Sigmoid colon (tissue), 7 donors: ENCODE data around the gene PARP9. TPM values are rescaled to one million over a fixed set of nuclear protein-coding genes. Genes with fewer than 3 reads are reported as not detected.

Experiments
- DNase-seq: peaks from one replicate; pipeline ENCODE4 v3.0.0-alpha.2; 2019
- H3K27ac ChIP-seq, 4 donors: fragments of 200-600 bp; sonication (generic); one replicate each; pipeline ENCODE4 v1.5.1; 2016 to 2019; ENCODE audit warnings: mild to moderate bottlenecking in 1 of 4
- H3K27me3 ChIP-seq, 3 donors: fragments of 200-600 bp; sonication (generic); one replicate each; pipeline ENCODE4 v1.5.1; 2019; ENCODE audit warnings: mild to moderate bottlenecking in 1 of 3
- H3K36me3 ChIP-seq, 4 donors: fragments of 200-600 bp; sonication (generic); one replicate each; pipeline ENCODE4 v1.5.1; 2016 to 2019
- H3K4me1 ChIP-seq, 4 donors: fragments of 200-600 bp; sonication (generic); one replicate each; pipeline ENCODE4 v1.5.1; 2017 to 2019
- H3K4me3 ChIP-seq, 4 donors: fragments of 200-600 bp; sonication (generic); one replicate each; pipeline ENCODE4 v1.5.1; 2017 to 2019; ENCODE audit warnings: mild to moderate bottlenecking in 2 of 4, moderate library complexity in 1 of 4
- H3K9me3 ChIP-seq, 4 donors: fragments of 200-600 bp in 3 of 4; sonication (generic) in 3 of 4; one replicate each; pipeline versions ENCODE4 v1.5.1 to v1.6.1; 2013 to 2019
- EP300 ChIP-seq, 4 donors: sonication (generic); formaldehyde crosslinking; IDR thresholded peaks; one replicate each; pipeline ENCODE4 v1.6.1; 2017; ENCODE audit warnings: antibody characterized with exemption in 4 of 4
- POLR2A ChIP-seq, 2 donors: fragments of 450-650 bp; IDR thresholded peaks; one replicate each; pipeline ENCODE4 v1.6.1; 2016; ENCODE audit warnings: antibody characterized with exemption in 2 of 2, mild to moderate bottlenecking in 2 of 2, moderate library complexity in 2 of 2
- POLR2AphosphoS5 ChIP-seq, 4 donors: sonication (generic); formaldehyde crosslinking; IDR thresholded peaks; one replicate each; pipeline ENCODE4 v1.6.1; 2017; ENCODE audit warnings: antibody characterized with exemption in 4 of 4
- WGBS, 2 donors: extraction: QIAGEN DNeasy Blood & Tissue Kit; methylation state at CpG; one replicate each; pipeline ENCODE4 v1.1.7; 2013; 5-methylcytosine and 5-hydroxymethylcytosine counted together
- intact Hi-C: fragments of 100-400 bp; cut with DNase I; formaldehyde crosslinking; loops from one replicate; pipeline ENCODE4 v1.15.1; 2023
- polyA plus RNA-seq, 3 donors: library from polyadenylated mRNA; stranded (reverse); fragments of 200-250 nt; gene quantifications; one replicate each; pipeline ENCODE4 v1.2.3, GENCODE V29; 2013
- total RNA-seq, 4 donors: library from RNA; depleted of rRNA; stranded (reverse); fragments of >200 nt; gene quantifications; one replicate each; pipeline ENCODE4 v1.1.0, GENCODE V29; 2016
- TF ChIP-seq, protein P1 (sequence below), 4 experiments: fragments of 450-650 bp in 3 of 4; fragments of 200-600 bp in 1 of 4; IDR thresholded peaks; one replicate each; pipeline ENCODE4 v1.5.1; 2016 to 2019; ENCODE audit warnings: antibody characterized with exemption in 4 of 4, mild to moderate bottlenecking in 3 of 4, moderate library complexity in 2 of 4
- donor health status: healthy with polysubstance abuse.
- donor health status: Bipolar disorder and iron deficiency.
- donor health status: healthy.

PARP9 gene
- total and polyA plus RNA-seq, 7 donors, result 20.4 to 48.4 (median 29.6) TPM

DNA sequence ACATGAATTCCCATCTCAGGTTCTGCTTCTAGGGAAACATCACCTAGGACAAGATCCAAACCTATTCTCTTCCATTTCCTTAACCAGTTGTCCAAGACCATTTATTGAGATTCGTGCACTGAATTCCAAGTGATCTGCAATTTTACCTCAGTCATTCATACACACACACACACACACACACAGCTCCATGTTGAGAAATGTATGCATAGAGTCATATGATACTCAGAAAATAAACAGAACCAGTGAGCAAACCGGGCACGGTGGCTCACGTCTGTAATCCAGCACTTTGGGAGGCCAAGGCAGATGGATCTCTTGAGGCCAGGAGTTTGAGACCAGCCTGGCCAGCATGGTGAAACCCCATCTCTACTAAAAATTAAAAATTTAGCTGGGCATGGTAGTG is 43.2 kb downstream of the PARP9 start:
- Histone ChIP-seq H3K27me3 (no peaks in the 10 kb centered on the region), H3K4me1 (no peaks in the 10 kb centered on the region), H3K36me3 (no peaks in the 10 kb centered on the region), H3K9me3 (no peaks in the 10 kb centered on the region), H3K4me3 (no peak overlapping the region), H3K27ac (no peak overlapping the region)
- TF ChIP-seq EP300 (IDR thresholded peaks at IDR 0.05) (no peak), POLR2AphosphoS5 (IDR thresholded peaks at IDR 0.05) (no peak), POLR2A (IDR thresholded peaks at IDR 0.05) (no peak)
- no peak for DNase-seq
- 88 to 92% methylated on average over 4 of the region's 4 CpGs for WGBS, 2 donors
- intact Hi-C loops, result no loop called here

DNA sequence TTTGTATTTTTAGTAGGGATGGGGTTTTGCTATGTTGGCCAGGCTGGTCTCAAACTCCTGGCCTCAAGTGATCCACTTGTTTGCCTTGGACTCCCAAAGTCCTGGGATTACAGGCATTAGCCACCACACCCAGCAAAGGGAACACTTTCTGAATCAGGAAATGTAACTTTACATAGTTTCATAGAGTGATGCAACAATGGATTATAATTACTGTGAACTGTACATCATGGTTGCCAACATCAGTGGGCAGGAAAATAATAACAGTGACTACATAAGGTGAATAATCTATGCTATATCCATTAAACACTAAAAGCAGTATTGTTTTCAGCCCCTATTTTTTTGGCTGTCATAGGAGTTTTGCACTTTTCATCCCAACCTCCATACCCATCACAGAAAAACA is 44.4 kb downstream of the PARP9 start:
- intact Hi-C loops, result loop anchor here (10.0 kb wide), 1 partner anchor 105 kb away; the partner anchor contains the start of gene WDR5B
- TF ChIP-seq EP300 (IDR thresholded peaks at IDR 0.05) (no peak), POLR2A (IDR thresholded peaks at IDR 0.05) (no peak), POLR2AphosphoS5 (IDR thresholded peaks at IDR 0.05) (no peak)
- TF ChIP-seq, protein P1, sequence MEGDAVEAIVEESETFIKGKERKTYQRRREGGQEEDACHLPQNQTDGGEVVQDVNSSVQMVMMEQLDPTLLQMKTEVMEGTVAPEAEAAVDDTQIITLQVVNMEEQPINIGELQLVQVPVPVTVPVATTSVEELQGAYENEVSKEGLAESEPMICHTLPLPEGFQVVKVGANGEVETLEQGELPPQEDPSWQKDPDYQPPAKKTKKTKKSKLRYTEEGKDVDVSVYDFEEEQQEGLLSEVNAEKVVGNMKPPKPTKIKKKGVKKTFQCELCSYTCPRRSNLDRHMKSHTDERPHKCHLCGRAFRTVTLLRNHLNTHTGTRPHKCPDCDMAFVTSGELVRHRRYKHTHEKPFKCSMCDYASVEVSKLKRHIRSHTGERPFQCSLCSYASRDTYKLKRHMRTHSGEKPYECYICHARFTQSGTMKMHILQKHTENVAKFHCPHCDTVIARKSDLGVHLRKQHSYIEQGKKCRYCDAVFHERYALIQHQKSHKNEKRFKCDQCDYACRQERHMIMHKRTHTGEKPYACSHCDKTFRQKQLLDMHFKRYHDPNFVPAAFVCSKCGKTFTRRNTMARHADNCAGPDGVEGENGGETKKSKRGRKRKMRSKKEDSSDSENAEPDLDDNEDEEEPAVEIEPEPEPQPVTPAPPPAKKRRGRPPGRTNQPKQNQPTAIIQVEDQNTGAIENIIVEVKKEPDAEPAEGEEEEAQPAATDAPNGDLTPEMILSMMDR (IDR thresholded peaks at IDR 0.05), result no peak
- Histone ChIP-seq H3K36me3 (no peaks in the 10 kb centered on the region), H3K27ac (no peak overlapping the region), H3K9me3 (no peaks in the 10 kb centered on the region), H3K4me1 (peaks cover 0 to 5% (median 2%) of the 10 kb centered on the region in 4 donors), H3K27me3 (no peaks in the 10 kb centered on the region), H3K4me3 (no peak overlapping the region)
- DNase-seq, result no peak

DNA sequence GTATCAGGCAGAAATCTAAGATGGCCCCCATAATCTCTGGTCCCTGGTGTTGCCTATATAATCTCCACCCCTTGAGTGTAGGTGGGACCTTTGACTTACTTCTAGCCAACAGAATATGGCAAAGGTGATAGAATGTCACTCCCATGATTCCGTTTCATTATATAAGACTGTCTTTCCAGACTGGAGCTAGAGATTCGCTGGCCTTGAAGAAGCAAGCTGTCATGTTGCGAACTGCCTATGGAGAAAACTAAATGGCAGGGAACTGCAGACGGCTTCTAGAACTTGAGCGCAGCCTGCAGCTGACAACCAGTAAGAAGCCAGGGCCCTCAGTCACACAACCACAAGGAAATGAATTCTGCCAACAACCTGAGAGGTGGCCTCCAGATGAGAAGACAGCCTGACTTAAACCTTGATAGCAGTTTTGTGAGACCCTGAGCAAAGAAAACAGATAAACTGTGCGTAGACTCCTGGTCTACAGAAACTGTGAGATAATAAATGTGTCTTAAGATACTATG is 47.2 kb downstream of the PARP9 start:
- Histone ChIP-seq H3K4me3 (no peak overlapping the region), H3K9me3 (no peaks in the 10 kb centered on the region), H3K36me3 (no peaks in the 10 kb centered on the region), H3K4me1 (peaks cover 0 to 24% (median 21%) of the 10 kb centered on the region in 4 donors), H3K27me3 (no peaks in the 10 kb centered on the region), H3K27ac (no peak overlapping the region)
- intact Hi-C loops, result loop anchor here (10.0 kb wide), 1 partner anchor 102 kb away; the partner anchor contains the start of gene WDR5B
- TF ChIP-seq POLR2A (IDR thresholded peaks at IDR 0.05) (no peak), POLR2AphosphoS5 (IDR thresholded peaks at IDR 0.05) (no peak)
- WGBS, 2 donors, result 94 to 96% methylated on average over 6 of the region's 6 CpGs
- no peak for DNase-seq

DNA sequence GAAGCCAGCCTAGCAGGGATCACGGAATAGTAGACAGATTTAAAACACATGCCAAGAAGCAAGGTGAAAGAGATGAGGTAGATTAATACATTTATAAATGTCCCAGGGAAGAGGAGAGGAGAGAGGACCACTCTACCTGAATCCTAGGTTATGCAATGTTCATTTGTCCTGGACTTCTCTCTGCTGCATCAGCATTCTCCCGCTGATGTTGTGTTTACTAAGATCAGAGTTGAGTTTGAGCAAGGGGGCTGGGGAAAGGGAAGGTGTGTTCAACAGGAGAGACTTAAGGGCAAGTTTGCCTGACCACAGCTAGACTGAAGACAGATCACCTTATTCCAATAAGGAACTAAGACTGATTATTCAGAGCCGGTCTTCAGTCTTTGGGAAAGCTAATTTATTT is 48.2 kb downstream of the PARP9 start:
- no peaks in the 10 kb centered on the region for H3K9me3 ChIP-seq

DNA sequence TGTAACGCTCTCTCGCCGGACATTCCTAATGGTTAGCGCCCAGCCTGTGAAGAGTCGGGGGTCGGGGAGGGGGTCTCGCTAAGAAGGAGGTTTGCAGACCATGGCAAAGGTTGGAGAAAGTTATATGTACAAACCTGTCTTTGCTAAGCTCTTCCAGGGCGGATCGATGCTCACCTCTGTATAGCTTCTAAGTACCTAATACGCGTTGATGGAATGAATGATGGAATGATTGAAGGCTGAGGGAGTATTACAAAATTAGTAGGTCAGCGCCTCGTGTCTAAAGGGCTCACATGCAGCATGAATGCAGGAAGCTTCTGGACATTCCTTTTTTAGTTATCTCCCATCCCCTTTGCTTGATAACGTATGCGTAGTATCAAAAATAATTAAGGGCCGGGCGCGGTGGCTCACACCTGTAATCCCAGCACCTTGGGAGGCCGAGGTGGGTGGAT is 49.1 kb downstream of the PARP9 start:
- Histone ChIP-seq H3K4me1 (peaks cover 0 to 37% (median 33%) of the 10 kb centered on the region in 4 donors), H3K4me3 (peak overlapping the region; percentile 69 to 89 (median 80)), H3K9me3 (no peaks in the 10 kb centered on the region), H3K27me3 (no peaks in the 10 kb centered on the region), H3K36me3 (no peaks in the 10 kb centered on the region), H3K27ac (peak overlapping the region; percentile 93 to 98 (median 96))
- 38 to 40% methylated on average over 19 of the region's 19 CpGs for WGBS, 2 donors
- TF ChIP-seq EP300 (IDR thresholded peaks at IDR 0.05), result no peak
- TF ChIP-seq POLR2A (IDR thresholded peaks at IDR 0.05), result no peak
- TF ChIP-seq POLR2AphosphoS5 (IDR thresholded peaks at IDR 0.05), result no peak
- TF ChIP-seq, protein P1 (IDR thresholded peaks at IDR 0.05), result no peak
- intact Hi-C loops, result loop anchor here (2.0 to 10.0 kb wide), 2 partner anchors 100 to 166 kb away; partner anchors contain the start of genes PARP14 and WDR5B
- DNase-seq, result no peak

More for the DNA sequence above, 48.2 kb downstream of the PARP9 start:
- Histone ChIP-seq H3K4me3 (no peak overlapping the region), H3K27ac (no peak overlapping the region), H3K4me1 (peaks cover 0 to 34% (median 31%) of the 10 kb centered on the region in 4 donors), H3K27me3 (no peaks in the 10 kb centered on the region), H3K36me3 (no peaks in the 10 kb centered on the region)
- DNase-seq, result no peak
- WGBS, 2 donors, result 93 to 95% methylated on average over 3 of the region's 3 CpGs
- intact Hi-C loops, result loop anchor here (2.0 to 10.0 kb wide), 2 partner anchors 101 to 165 kb away; partner anchors contain the start of genes PARP14 and WDR5B
- TF ChIP-seq, protein P1 (IDR thresholded peaks at IDR 0.05), result no peak
- TF ChIP-seq POLR2AphosphoS5 (IDR thresholded peaks at IDR 0.05) (no peak), POLR2A (IDR thresholded peaks at IDR 0.05) (no peak), EP300 (IDR thresholded peaks at IDR 0.05) (no peak)
